Measurements from ENCODE around the gene CECR2.

CECR2 gene

DNA sequence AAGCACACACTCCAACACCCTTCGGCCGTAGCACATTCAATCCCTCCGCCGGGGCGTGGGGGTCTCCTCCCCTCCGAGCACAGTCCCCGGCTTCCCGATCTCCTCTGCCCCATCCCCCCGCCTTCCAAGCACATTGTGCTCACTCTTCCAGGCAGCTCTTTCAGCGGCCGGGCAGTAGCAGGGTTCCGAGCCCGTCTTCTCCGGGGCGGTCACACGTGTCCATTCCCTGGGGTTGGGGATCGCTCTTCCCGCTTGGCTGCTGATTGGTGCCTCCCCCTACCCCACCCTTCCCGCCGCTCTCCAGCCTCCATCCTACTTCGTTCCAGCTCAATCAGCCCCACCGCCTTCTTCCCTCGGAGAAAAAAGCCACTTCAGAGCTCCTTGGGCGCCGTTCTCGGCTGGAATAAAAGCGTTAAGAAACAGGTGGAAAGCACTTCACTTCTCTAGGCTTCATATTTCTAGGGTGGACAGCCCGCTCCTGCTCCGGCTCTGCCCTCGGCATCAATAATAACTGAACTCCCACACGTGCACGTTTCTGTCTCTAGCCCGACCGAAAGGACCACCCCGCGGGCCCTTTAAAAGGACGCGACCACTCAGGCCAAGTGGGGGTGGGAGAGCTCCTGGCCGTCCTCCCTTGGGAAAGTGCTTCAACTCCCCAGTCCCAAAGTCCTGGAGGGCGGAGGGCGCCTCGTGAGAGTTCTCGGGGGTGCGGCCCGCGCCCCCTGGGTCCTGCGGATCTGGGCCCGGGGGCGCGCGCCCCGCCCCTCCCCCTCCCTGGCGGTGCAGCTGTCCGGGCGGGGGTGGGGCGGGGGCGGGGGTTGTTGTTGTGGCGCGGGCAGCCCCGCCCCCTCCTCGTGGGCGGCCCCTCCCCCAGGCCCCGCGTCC, 464 bp upstream of the CECR2 start:
- DNase-seq (ENCODE audit: low read depth): no peak

DNA sequence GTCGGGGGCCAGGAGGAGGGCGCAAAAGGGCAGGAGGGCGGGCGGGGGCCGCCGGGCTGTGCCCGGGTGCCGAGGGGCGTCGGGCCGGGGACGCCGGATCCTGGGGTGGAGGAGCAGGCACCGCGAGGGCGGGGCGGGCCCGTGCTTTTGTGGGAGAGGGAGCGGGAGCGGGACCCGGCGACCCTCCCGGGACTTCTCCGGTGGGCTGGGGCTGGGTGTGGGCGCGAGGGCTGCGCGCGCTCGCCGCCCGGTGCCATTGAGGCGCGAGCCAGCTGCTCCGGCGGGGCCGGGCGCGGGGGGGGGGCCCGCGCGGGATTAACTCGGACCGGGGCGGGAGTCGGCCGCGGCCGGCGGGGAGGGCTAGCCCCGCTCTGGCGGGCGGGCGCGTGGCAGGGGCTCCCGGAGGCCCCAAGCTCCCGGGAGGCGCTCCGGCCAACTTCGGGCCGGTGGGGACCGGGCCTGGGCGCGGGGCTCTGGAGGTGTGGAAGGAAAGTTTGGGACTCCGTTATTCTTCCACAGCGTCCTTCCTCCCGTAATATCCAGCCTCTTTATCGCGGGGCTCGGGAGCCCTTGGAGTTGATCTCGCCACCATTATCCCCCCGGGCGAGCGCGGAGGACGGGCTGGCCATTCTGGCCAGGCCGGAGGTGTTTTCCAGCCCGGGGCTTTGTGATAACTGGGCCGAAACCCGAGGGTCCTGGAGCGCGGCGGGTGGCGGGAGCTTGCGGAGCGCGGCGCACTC, 936 bp downstream of the CECR2 start:
- no peak for DNase-seq (ENCODE audit: low read depth)

DNA sequence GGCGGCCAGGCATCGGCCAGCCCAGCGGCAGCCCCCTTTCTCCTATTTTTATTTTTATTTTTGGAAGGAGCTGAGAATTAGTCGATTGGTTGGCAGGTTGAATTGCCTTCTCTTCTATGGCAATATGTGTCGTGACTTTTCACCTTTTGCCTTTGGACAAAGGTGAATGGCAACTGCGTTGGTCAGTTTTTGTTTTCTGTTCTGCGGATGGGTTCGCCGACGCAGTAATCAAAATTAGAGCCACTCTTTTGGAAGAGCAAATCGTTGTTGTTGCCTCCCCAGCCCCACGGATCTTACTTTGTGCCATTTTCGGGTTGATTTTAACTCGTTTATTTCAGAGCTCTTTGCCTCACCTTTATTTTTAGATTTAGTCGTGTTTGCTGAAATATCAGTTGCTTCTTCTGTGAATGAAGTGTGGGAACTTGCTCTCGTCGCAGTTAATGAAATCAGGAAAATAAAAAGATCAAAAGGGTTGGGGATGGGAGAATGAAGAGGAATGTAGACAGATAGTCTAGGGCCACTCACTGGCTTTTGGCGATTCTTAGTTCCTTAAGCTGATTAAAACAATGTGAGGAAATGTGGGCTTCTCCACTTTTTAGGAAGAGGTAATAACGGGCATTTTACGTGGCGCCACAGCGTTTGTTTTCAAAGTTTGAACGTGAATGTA, 1.6 kb downstream of the CECR2 start:
- DNase-seq (ENCODE audit: low read depth): no peak

DNA sequence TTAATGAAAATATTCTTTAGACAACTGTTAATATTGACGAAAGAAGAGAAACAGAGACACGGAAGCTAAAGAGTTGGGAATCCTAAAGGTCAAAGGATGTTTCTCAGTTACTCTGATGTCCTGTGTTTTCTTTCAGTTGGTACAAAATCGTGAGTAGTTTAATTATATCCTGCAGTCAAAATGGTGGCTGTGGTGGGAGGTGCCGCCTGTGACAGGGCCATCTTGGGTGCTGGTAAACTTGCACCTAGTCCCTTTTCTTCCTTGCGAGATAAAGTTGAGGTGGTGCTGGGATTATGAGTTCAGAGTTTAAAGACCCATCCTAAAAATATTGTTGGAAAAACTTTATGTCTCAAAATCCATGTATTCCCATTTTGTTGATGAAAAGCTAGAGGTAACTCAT, 2.2 kb downstream of the CECR2 start:
- no peak for DNase-seq (ENCODE audit: low read depth)

DNA sequence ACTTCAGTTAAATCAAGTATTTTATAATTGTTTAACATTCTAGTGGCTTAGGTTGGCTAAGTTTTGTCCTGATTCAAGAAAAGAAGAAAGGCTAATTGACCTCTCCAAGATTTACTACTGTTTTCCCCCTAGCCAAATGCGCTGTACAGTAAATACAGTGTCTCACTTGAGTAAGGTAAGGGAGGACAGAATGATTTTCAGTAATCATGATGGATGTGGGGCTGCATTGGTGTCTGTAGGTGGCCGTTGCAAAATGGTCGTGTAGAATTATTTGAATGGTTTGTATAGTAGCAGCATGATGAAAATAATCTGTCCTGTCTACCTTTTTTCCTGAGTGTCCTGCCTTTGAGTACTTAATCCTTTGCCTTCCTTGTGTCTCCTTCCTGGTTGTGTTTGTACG, 4.6 kb downstream of the CECR2 start:
- DNase-seq (ENCODE audit: low read depth): no peak

GRCh38 chr22:17375914-17376614, 6.8 kb downstream of the CECR2 start:
- no peak for DNase-seq (ENCODE audit: low read depth)

DNA sequence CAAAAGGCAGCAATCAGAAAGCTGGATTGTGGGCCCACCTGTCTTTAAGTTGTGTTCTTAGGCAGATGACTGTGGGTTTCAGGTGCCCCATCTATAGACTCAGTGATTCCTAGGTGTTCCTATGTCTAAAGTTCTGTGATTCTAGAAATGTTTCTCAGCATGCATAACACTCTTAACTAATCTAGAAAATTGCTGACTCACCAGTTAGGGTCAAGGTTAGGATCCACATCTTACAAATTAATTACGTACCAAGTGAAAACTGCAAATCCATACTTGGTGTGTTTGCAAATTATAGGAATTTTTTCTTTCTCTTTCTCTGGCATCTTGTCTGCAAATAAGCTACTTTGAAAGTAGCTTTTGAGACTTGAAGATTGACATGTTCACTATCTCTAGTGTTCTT, 7.7 kb downstream of the CECR2 start:
- no peak for DNase-seq (ENCODE audit: low read depth)

DNA sequence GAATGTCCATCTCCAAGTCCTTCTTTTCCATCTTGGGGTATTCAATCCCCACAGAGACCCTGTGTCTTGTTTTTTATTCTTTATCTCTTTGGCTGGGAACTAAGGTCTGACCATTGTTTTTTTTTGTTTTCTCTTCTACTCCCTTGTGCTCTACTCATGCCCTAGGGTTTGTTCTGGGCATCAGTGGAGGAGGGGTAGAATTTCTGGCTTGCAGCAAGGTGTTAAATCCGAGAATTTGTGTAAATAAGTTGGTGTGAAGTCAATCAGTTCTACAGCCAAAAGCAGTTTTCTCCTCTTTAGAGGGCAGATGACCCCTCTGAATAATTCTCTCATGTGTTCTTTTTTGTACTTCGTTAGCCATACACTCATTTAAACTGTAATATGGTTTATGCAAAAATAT, 10.7 kb downstream of the CECR2 start:
- DNase-seq (ENCODE audit: low read depth): no peak

DNA sequence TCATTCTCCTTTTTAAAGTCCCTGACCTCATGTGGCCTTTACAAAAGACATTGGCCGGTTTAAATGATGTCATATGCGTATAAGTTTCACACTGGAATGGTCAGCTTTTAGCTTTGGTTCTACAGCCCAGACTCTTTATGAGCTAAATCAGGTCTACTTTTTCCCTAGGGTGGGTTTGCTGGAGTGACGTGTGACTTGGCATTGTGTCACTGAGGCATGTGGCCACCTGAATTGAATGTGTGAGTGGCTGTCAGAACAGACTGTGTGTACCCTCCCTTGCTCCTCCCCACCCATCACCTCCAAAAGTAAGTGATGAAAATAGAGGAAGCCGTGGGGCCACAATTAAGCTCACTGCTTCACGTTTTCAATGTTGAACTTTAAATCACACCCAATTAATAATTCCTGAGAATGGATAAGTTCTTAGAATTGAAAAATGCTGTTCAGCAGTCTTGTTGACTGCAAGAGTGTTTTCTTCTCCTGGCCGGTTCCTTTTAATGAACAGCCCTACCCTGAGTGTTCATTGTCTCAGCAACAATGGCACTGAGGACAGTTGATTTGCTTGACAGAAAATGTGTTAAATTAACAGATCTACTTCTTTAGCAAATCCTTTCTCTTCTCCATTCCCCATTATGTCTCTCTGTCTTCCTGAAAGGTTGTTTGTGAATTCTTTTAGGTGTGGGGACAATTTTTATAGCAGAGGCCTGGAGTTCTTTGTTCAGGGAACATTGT, 11.3 kb downstream of the CECR2 start:
- no peak for DNase-seq (ENCODE audit: low read depth)

GRCh38 chr22:17381192-17381913, 12.1 kb downstream of the CECR2 start:
- no peak for DNase-seq (ENCODE audit: low read depth)

GRCh38 chr22:17384612-17385330, 15.5 kb downstream of the CECR2 start:
- DNase-seq (ENCODE audit: low read depth): no peak

- DNase-seq (ENCODE audit: low read depth): no peak
Observed at GRCh38 chr22:17387356-17387755, 18.1 kb downstream of the CECR2 start.

DNA sequence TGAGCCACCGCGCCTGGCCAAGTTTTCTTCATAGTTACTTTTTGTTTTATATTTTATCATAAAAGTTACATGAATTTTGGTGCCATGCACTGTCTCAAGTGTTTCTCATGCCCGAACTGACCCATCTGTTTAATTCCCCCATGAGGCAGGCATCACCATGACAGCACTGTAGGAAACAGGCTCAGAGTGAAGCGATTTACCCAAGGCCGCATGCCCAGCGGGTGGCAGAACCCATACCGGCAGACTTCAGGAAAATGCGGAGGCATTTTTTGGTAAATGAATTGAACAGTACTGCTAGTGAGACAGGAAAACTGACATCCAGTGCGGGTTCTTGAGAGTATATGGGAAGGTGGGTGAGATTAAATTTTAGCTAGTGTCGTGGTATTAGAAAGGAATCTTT, 19.0 kb downstream of the CECR2 start:
- DNase-seq (ENCODE audit: low read depth): no peak

GRCh38 chr22:17390087-17390486, 20.8 kb downstream of the CECR2 start:
- no peak for DNase-seq (ENCODE audit: low read depth)

DNA sequence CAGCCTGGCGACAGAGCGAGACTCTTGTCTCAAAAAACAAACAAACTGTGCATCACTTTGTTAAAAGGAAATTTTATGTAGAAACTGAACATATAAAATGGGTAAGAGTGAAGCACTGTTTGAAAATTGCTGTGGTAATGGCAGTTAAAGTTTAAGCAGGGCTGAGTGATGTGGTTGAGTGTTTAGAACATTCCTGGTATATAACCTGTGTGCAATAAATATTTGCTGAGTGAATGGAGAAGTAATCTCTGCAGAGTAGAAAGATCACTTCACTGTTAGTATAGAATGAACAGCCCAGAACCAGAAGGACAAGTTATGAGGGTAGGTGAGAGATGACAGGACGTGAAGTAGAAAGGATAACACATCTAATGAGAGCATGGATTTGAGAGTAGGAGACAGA, 27.3 kb downstream of the CECR2 start:
- DNase-seq (ENCODE audit: low read depth): no peak

- no peak for DNase-seq (ENCODE audit: low read depth)
Observed at GRCh38 chr22:17397756-17398547, 28.7 kb downstream of the CECR2 start.

- no peak for DNase-seq (ENCODE audit: low read depth)
Observed at GRCh38 chr22:17400305-17400704, 31.0 kb downstream of the CECR2 start.

DNA sequence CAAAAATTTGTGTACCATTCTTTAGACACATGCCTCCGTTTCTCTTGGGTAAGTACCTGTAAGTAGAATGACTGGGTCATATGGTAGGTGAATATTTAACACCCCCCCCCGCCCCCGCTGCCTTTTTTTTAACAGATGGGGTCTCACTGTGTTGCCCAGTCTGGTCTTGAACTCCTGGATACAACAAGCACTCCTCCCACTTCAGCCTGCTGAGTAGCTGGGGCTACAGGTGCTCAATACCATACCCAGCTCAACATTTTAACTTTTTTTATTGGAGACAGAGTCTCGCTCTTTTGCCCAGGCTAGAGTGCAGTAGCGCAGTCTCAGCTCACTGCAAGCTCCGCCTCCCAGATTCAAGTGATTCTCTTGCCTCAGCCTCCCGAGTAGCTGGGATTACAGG, 32.5 kb downstream of the CECR2 start:
- no peak for DNase-seq (ENCODE audit: low read depth)

GRCh38 chr22:17402293-17402692, 33.0 kb downstream of the CECR2 start:
- DNase-seq (ENCODE audit: low read depth): no peak

Data from activated T-helper 9 cell treated with anti-CD3 and anti-CD28 coated beads, Interleukin-2, amount 50 U/mL, for 16 hours (primary cell).